SK-N-SH (cell line): Measurements from ENCODE around the gene METTL27.

Experiments used
- CHD2 ChIP-seq: fragments of 150-350 bp; IDR thresholded peaks from 2 replicates; pipeline ENCODE4 v1.6.1; 2018; ENCODE audit warnings: low read length; ENCODE audit not compliant: partially characterized antibody
- CTCF ChIP-seq: fragments of 200-600 bp; sonication (generic); IDR thresholded peaks from 2 replicates; pipeline ENCODE4 v1.6.1; 2017; ENCODE audit warnings: antibody characterized with exemption, mild to moderate bottlenecking, moderate library complexity
- FOXM1 ChIP-seq: IDR thresholded peaks from 2 replicates; pipeline ENCODE4 v1.4.0; 2012; ENCODE audit warnings: low read depth, mild to moderate bottlenecking
- GABPA ChIP-seq: IDR thresholded peaks from 2 replicates; pipeline ENCODE4 v1.4.0; 2012; ENCODE audit warnings: low read depth, mild to moderate bottlenecking
- IRF3 ChIP-seq: fragments of 150-350 bp; IDR thresholded peaks from 2 replicates; pipeline ENCODE4 v1.6.1; 2016; ENCODE audit warnings: mild to moderate bottlenecking, low read depth, low read length
- MEF2A ChIP-seq: IDR thresholded peaks from 2 replicates; pipeline ENCODE4 v1.4.0; 2012; ENCODE audit warnings: low read depth, borderline replicate concordance
- RCOR1 ChIP-seq: fragments of 150-350 bp; IDR thresholded peaks from 2 replicates; pipeline ENCODE4 v1.6.1; 2017; ENCODE audit warnings: antibody characterized with exemption, low read length

GRCh38 chr7:73834626-73835191 lies 7.6 kb downstream of the METTL27 start:
- no peak for TF ChIP-seq CTCF
- no peak for TF ChIP-seq IRF3
- TF ChIP-seq MEF2A, result no peak
- no peak for TF ChIP-seq CHD2
- no peak for TF ChIP-seq RCOR1
- TF ChIP-seq FOXM1, result no peak
- TF ChIP-seq GABPA, result no peak
